Heart right ventricle (tissue), 16 donors: ENCODE measurements around the gene GPR137B. TPM values are rescaled to one million over a fixed set of nuclear protein-coding genes. Genes with fewer than 3 reads are reported as not detected.

ENCODE experiments used
- ATAC-seq, 8 donors: fragments of 200-7000 bp; cut with Tn5 transposase; one replicate each; pipeline ENCODE4 v1.9.1; 2020; ENCODE audit warnings: mild to moderate bottlenecking in 8 of 8, moderate library complexity in 8 of 8, moderate number of reproducible peaks in 1 of 8
- DNase-seq, 2 donors: peaks; one replicate each; pipeline ENCODE4 v3.0.0-alpha.2; 2020
- H3K27ac ChIP-seq, 10 donors: fragments of 200-600 bp; sonication (generic) in 2 of 10; one replicate each; pipeline versions ENCODE4 v1.5.0 to v1.8.0; 2020 to 2022; ENCODE audit warnings: mild to moderate bottlenecking in 3 of 10
- H3K27me3 ChIP-seq, 7 donors: fragments of 200-600 bp; one replicate each; pipeline ENCODE4 v1.8.0; 2021 to 2022; ENCODE audit warnings: mild to moderate bottlenecking in 2 of 7
- H3K36me3 ChIP-seq, 9 donors: fragments of 200-600 bp; sonication (generic) in 1 of 9; one replicate each; pipeline versions ENCODE4 v1.5.0 to v1.8.0; 2020 to 2022; ENCODE audit warnings: mild to moderate bottlenecking in 2 of 9
- H3K4me1 ChIP-seq, 9 donors: fragments of 200-600 bp; sonication (generic) in 1 of 9; one replicate each; pipeline versions ENCODE4 v1.5.0 to v1.8.0; 2020 to 2022; ENCODE audit warnings: mild to moderate bottlenecking in 4 of 9
- H3K4me3 ChIP-seq, 10 donors: fragments of 200-600 bp; sonication (generic) in 2 of 10; one replicate each; pipeline versions ENCODE4 v1.5.0 to v1.8.0; 2020 to 2022; ENCODE audit warnings: mild to moderate bottlenecking in 7 of 10, moderate library complexity in 2 of 10
- H3K9me3 ChIP-seq, 11 donors: fragments of 200-600 bp in 10 of 11; sonication (generic) in 2 of 11; one replicate each; pipeline versions ENCODE4 v1.5.0 to v1.8.0; 2013 to 2022; ENCODE audit warnings: mild to moderate bottlenecking in 2 of 11, control low read depth in 1 of 11, moderate library complexity in 1 of 11
- CTCF ChIP-seq, 9 donors: fragments of 200-600 bp; sonication (generic) in 2 of 9; IDR thresholded peaks; one replicate each; pipeline versions ENCODE4 v1.5.0 to v1.8.0; 2021 to 2022; ENCODE audit warnings: antibody characterized with exemption in 9 of 9, mild to moderate bottlenecking in 5 of 9, moderate library complexity in 1 of 9
- WGBS, 2 donors: extraction: QIAGEN DNeasy Blood & Tissue Kit; methylation state at CpG; one replicate each; pipeline ENCODE4 v1.1.7; 2013; ENCODE audit warnings: inconsistent platforms in 1 of 2; 5-methylcytosine and 5-hydroxymethylcytosine counted together
- intact Hi-C, 10 donors: fragments of 100-400 bp; cut with DNase I; formaldehyde crosslinking; loops; one replicate each; pipeline versions ENCODE4 v1.11.1 to v1.14.2; 2022
- polyA plus RNA-seq, 2 donors: library from polyadenylated mRNA; stranded (reverse); fragments of 200-250 nt; gene quantifications; one replicate each; pipeline ENCODE4 v1.2.3, GENCODE V29; 2013
- total RNA-seq, 10 donors: library from RNA; stranded (reverse); fragmentation: NEBNext Ultra II Directional in 3 of 10; extraction: Animal tissue kit (Norgen Biotek cat#: 25700) in 3 of 10; gene quantifications; one replicate each; pipeline versions ENCODE4 v1.2.1 to v1.2.4, GENCODE V29; 2021 to 2023
- donor health status: Arrhythmogenic right ventricular cardiomyopathy.
- donor health status: ischemic (EF 13 %, LVEDD 7.1; RV severe dilation, severe dysfunction).
- donor health status: healthy with polysubstance abuse.
- donor health status: DM: no; HTN: yes; CAD: no.
- donor health status: DM: no; HTN: no; CAD: no.
- donor health status: ischemic (EF 25% LVEDD 6.9; RV normal size, moderate dysfunction).
- donor health status: ischemic (EF 25% LVEDD 5.7; RV mildly dilated, moderate dysfunction).
- donor health status: healthy.
- donor health status: DM: yes; HTN: yes; CAD: no.
- donor health status: Ischemic cardiomyopathy.
- donor health status: ischemic (EF 35%, LVEDD 5.7; RV mildly dilated, moderate dysfunction).
- donor health status: nonischemic (EF 11% LVEDD 7.7; RV severe dilation, severe dysfunction).
- donor health status: DM: yes; HTN: yes; CAD: no.
- donor health status: PGD.
- donor health status: ischemic (EF 29% LVEDD 5.4; RV normal size, mild dysfunction).
- donor health status: nonischemic (EF 23%, LVEDD 6.1; RV moderate dilation, normal function).

The GPR137B gene
- total and polyA plus RNA-seq, 12 donors: 10.6 to 51.4 (median 32.7) TPM

GRCh38 chr1:236158719-236159118 is 16.4 kb downstream of the GPR137B start:
- intact Hi-C loops: no loop called here
- no peak for DNase-seq
- Histone ChIP-seq H3K4me1 (peaks cover 0 to 43% (median 3%) of the 10 kb centered on the region in 9 donors), H3K9me3 (peaks cover 0 to 22% (median 8%) of the 10 kb centered on the region in 11 donors), H3K36me3 (no peaks in the 10 kb centered on the region), H3K27me3 (no peaks in the 10 kb centered on the region), H3K27ac (no peak overlapping the region), H3K4me3 (no peak overlapping the region)
- ATAC-seq: no peak
- no peak for TF ChIP-seq CTCF (IDR thresholded peaks at IDR 0.05)
- WGBS, 2 donors: 95 to 97% methylated on average over 2 of the region's 2 CpGs

- peaks cover 0 to 41% (median 8%) of the 10 kb centered on the region in 9 donors for H3K4me1 ChIP-seq
- H3K4me3 ChIP-seq: no peak overlapping the region
Measured at GRCh38 chr1:236159704-236160539, 17.6 kb downstream of the GPR137B start.

GRCh38 chr1:236160540-236161127 is 18.3 kb downstream of the GPR137B start:
- intact Hi-C loops: no loop called here
- ATAC-seq: no peak

More at GRCh38 chr1:236159704-236160539, 17.6 kb downstream of the GPR137B start:
- ATAC-seq (no peak), DNase-seq (no peak)
- Histone ChIP-seq H3K27ac (peak overlapping the region in 1 of 10 donors; percentile 5), H3K36me3 (no peaks in the 10 kb centered on the region), H3K27me3 (no peaks in the 10 kb centered on the region), H3K9me3 (peaks cover 0 to 22% (median 8%) of the 10 kb centered on the region in 11 donors)
- WGBS, 2 donors: 87 to 89% methylated on average over 19 of the region's 19 CpGs
- intact Hi-C loops: no loop called here
- TF ChIP-seq CTCF (IDR thresholded peaks at IDR 0.05): no peak

More at GRCh38 chr1:236160540-236161127, 18.3 kb downstream of the GPR137B start:
- Histone ChIP-seq H3K27me3 (no peaks in the 10 kb centered on the region), H3K27ac (peak overlapping the region in 1 of 10 donors; percentile 5), H3K4me3 (no peak overlapping the region), H3K36me3 (no peaks in the 10 kb centered on the region), H3K9me3 (peaks cover 0 to 22% (median 8%) of the 10 kb centered on the region in 11 donors), H3K4me1 (peaks cover 0 to 39% (median 8%) of the 10 kb centered on the region in 9 donors)
- WGBS, 2 donors: 96 to 97% methylated on average over 10 of the region's 10 CpGs
- no peak for DNase-seq
- TF ChIP-seq CTCF (IDR thresholded peaks at IDR 0.05): no peak
